HCT116 (cell line): ENCODE results near the gene ACOD1. TPM values are rescaled to one million over a fixed set of nuclear protein-coding genes. Genes with fewer than 3 reads are reported as not detected.

Experiments used
- ATAC-seq: fragments of 200-7000 bp; cut with Tn5 transposase; 2 replicates; pipeline ENCODE4 v1.9.1; 2020; ENCODE audit warnings: mild to moderate bottlenecking, moderate library complexity
- BruUV-seq: library from RNA; stranded (reverse); fragments of 400-500 nt; replicated peaks from 2 replicates; lab custom pipeline; 2021; lab: Mats Ljungman, UMichigan
- CTCF ChIA-PET: fragments of 300-600 bp; sonication (Branson Sonifier 250); formaldehyde crosslinking; loops from one replicate; lab custom pipeline; 2021; ENCODE audit warnings: antibody characterized with exemption; lab: Charles Lee
- POLR2A ChIA-PET: fragments of 300-600, 350-600 bp; sonication (Branson Sonifier 250); formaldehyde crosslinking; loops from one replicate; lab custom pipeline; 2021; ENCODE audit warnings: antibody characterized with exemption; lab: Charles Lee
- RAD21 ChIA-PET, 2 experiments: fragments of 300-600 bp; sonication (Branson Sonifier 250); formaldehyde crosslinking; loops; one replicate each; lab custom pipeline; 2023; ENCODE audit warnings: low total read pairs in 2 of 2; ENCODE audit not compliant: uncharacterized antibody in 2 of 2, unreplicated experiment in 2 of 2, low non-redundant PET in 1 of 2; lab: Charles Lee
- DNase-seq: peaks from one replicate; pipeline ENCODE4 v3.0.0-alpha.2; 2010; ENCODE audit warnings: low read depth, low spot score
- H2AFZ ChIP-seq: fragments of 200-600 bp; shearing (Covaris generic), sonication (generic); 2 replicates; pipeline ENCODE4 v1.6.1; 2017; ENCODE audit warnings: low read depth, mixed run types, mixed read lengths, antibody characterized with exemption, low read length; ENCODE audit not compliant: poor library complexity, severe bottlenecking
- H3K27ac ChIP-seq: 2 replicates; pipeline ENCODE4 v1.5.1; 2012; ENCODE audit warnings: low read depth, low read length
- H3K27me3 ChIP-seq: fragments of 200-600 bp; sonication (generic); 2 replicates; pipeline ENCODE4 v1.6.1; 2016; ENCODE audit warnings: mixed run types, low read length, mixed read lengths; ENCODE audit not compliant: insufficient read depth
- H3K36me3 ChIP-seq, 2 experiments: fragments of 200-500 bp in 1 of 2; fragments of 200-600 bp in 1 of 2; sonication (Bioruptor generic) in 1 of 2; sonication (generic) in 1 of 2; 2 replicates each; pipeline versions ENCODE4 v1.5.1 to v1.6.1; 2014 to 2016; ENCODE audit warnings: low read length in 2 of 2, inconsistent platforms in 1 of 2, mixed read lengths in 1 of 2, mixed run types in 1 of 2; ENCODE audit not compliant: insufficient read depth in 2 of 2, control insufficient read depth in 1 of 2
- H3K4me1 ChIP-seq, 2 experiments: fragments of 200-600 bp in 1 of 2; sonication (generic) in 1 of 2; 2 replicates each; pipeline versions ENCODE4 v1.5.1 to v1.6.1; 2012 to 2017; ENCODE audit warnings: low read length in 2 of 2, inconsistent platforms in 1 of 2, mild to moderate bottlenecking in 1 of 2, mixed read lengths in 1 of 2, mixed run types in 1 of 2, moderate library complexity in 1 of 2; ENCODE audit not compliant: insufficient read depth in 2 of 2, control insufficient read depth in 1 of 2
- H3K4me2 ChIP-seq: fragments of 200-600 bp; sonication (generic); 2 replicates; pipeline ENCODE4 v1.6.1; 2017; ENCODE audit warnings: mixed run types, low read length, mixed read lengths
- H3K4me3 ChIP-seq, 2 experiments: fragments of 200-600 bp in 1 of 2; sonication (generic) in 1 of 2; replicated peaks in 1 of 2; 2 replicates each; pipeline ENCODE4 v1.5.1; 2011 to 2016; ENCODE audit warnings: low read length in 2 of 2, control low read depth in 1 of 2, low read depth in 1 of 2, mild to moderate bottlenecking in 1 of 2, mixed read lengths in 1 of 2, mixed run types in 1 of 2
- H3K79me2 ChIP-seq: fragments of 200-600 bp; sonication (generic); 2 replicates; pipeline ENCODE4 v1.6.1; 2017; ENCODE audit warnings: mild to moderate bottlenecking, mixed run types, low read length, moderate library complexity, mixed read lengths; ENCODE audit not compliant: insufficient read depth
- H3K9ac ChIP-seq: fragments of 200-600 bp; sonication (generic); 2 replicates; pipeline ENCODE4 v1.6.1; 2016; ENCODE audit warnings: low read length, mixed read lengths
- H3K9me2 ChIP-seq: fragments of 200-600 bp; sonication (generic), shearing (Covaris generic); 2 replicates; pipeline ENCODE4 v1.6.1; 2017; ENCODE audit warnings: mixed run types, mild to moderate bottlenecking, moderate library complexity; ENCODE audit not compliant: insufficient read depth
- H3K9me3 ChIP-seq, 2 experiments: fragments of 200-500 bp in 1 of 2; fragments of 200-600 bp in 1 of 2; sonication (Bioruptor generic) in 1 of 2; sonication (generic) in 1 of 2; 2 replicates each; pipeline ENCODE4 v1.6.1; 2014 to 2017; ENCODE audit warnings: low read length in 2 of 2, mixed read lengths in 2 of 2, inconsistent platforms in 1 of 2, low read depth in 1 of 2, mild to moderate bottlenecking in 1 of 2, mixed run types in 1 of 2, moderate library complexity in 1 of 2; ENCODE audit not compliant: control insufficient read depth in 1 of 2, insufficient read depth in 1 of 2
- H4K20me1 ChIP-seq: fragments of 200-600 bp; sonication (generic), shearing (Covaris generic); 2 replicates; pipeline ENCODE4 v1.6.1; 2017; ENCODE audit warnings: mixed run types, mild to moderate bottlenecking, moderate library complexity; ENCODE audit not compliant: insufficient read depth
- CBX3 ChIP-seq: IDR thresholded peaks from 2 replicates; pipeline ENCODE4 v1.6.1; 2012; ENCODE audit warnings: low read depth
- EGR1 ChIP-seq: IDR thresholded peaks from 2 replicates; pipeline ENCODE4 v1.6.1; 2012; ENCODE audit warnings: low read depth
- EZH2 ChIP-seq: fragments of 200-600 bp; sonication (generic); IDR thresholded peaks from 2 replicates; pipeline ENCODE4 v1.6.1; 2017; ENCODE audit warnings: antibody characterized with exemption, mixed run types
- EZH2phosphoT487 ChIP-seq: fragments of 200-600 bp; IDR thresholded peaks from 2 replicates; pipeline ENCODE4 v1.6.1; 2018; ENCODE audit warnings: antibody characterized with exemption, borderline replicate concordance
- JUND ChIP-seq: IDR thresholded peaks from 2 replicates; pipeline ENCODE4 v1.6.1; 2012
- RAD21 ChIP-seq: IDR thresholded peaks from 2 replicates; pipeline ENCODE4 v1.6.1; 2012; ENCODE audit warnings: low read depth, mild to moderate bottlenecking
- SIN3A ChIP-seq: IDR thresholded peaks from 2 replicates; pipeline ENCODE4 v1.6.1; 2012; ENCODE audit warnings: low read depth
- TCF7L2 ChIP-seq: IDR thresholded peaks from 2 replicates; pipeline ENCODE4 v1.7.0; 2011; ENCODE audit warnings: borderline replicate concordance, inconsistent platforms; ENCODE audit not compliant: insufficient read depth, insufficient read length; ENCODE audit errors: extremely low read depth
- ZBTB33 ChIP-seq: IDR thresholded peaks from 2 replicates; pipeline ENCODE4 v1.6.1; 2011; ENCODE audit warnings: mild to moderate bottlenecking, low read length, moderate library complexity; ENCODE audit not compliant: insufficient replicate concordance; ENCODE audit errors: extremely low read depth
- ZFX ChIP-seq: fragments of 450-650 bp; IDR thresholded peaks from 2 replicates; pipeline ENCODE4 v1.6.1; 2017
- ZNF274 ChIP-seq: fragments of 200-500 bp; sonication (Bioruptor generic); IDR thresholded peaks from 2 replicates; pipeline ENCODE4 v1.6.1; 2014; ENCODE audit warnings: mild to moderate bottlenecking, low read depth, low read length, inconsistent platforms
- intact Hi-C: fragments of 100-400 bp; cut with micrococcal nuclease; formaldehyde crosslinking; loops from 2 replicates; pipeline ENCODE4 v1.10.0; 2022
- total RNA-seq: library from RNA; stranded (reverse); gene quantifications from one replicate; pipeline ENCODE4 v1.2.1, GENCODE V29; 2021; ENCODE audit not compliant: unreplicated experiment

ACOD1 gene
- total RNA-seq, 1 experiment from 2014 or later: not detected

- TF ChIP-seq ZFX (no peak), SIN3A (no peak), EGR1 (no peak), ZNF274 (no peak), EZH2 (no peak), TCF7L2 (no peak), JUND (no peak), CBX3 (no peak), ZBTB33 (no peak), RAD21 (no peak), EZH2phosphoT487 (no peak)
- TF ChIP-seq, all 23 proteins: peak for 0
- Histone ChIP-seq H3K4me1 (no peaks in the 10 kb centered on the region), H3K4me3 (no peak overlapping the region), H4K20me1 (no peaks in the 10 kb centered on the region), H3K27ac (no peak overlapping the region), H3K27me3 (no peaks in the 10 kb centered on the region), H3K36me3 (no peaks in the 10 kb centered on the region), H3K4me2 (no peak overlapping the region), H3K9me3 (no peaks in the 10 kb centered on the region), H3K79me2 (no peaks in the 10 kb centered on the region), H2AFZ (no peak overlapping the region), H3K9me2 (no peaks in the 10 kb centered on the region), H3K9ac (no peak overlapping the region)
- no TSS peak for BruUV-seq
- ATAC-seq (no peak), DNase-seq (no peak)
- intact Hi-C loops: no loop called here
- RAD21 ChIA-PET: no interaction called here
- POLR2A ChIA-PET: no interaction called here
- CTCF ChIA-PET: interaction anchor here (0.8 kb wide), 1 partner anchor 31 kb away, joined by 3 read pairs; no protein-coding TSS in a partner anchor
Measured at GRCh38 chr13:76971215-76971614, 22.9 kb downstream of the ACOD1 start.
